BLaER1 treated with 17β-estradiol and CSF1 and Interleukin-3, amounts not matched to agents 10 nM and 100 nM (cell line): Measurements from ENCODE around the gene CD53.
"Not testable (repeated sequence)": the region's sequence is repeated elsewhere in the genome, so short reads cannot be mapped to it uniquely, and the experiment has no call there.

Source experiments
- H3K27ac ChIP-seq, 11 experiments: shearing (Covaris generic); formaldehyde crosslinking; 2 replicates each; pipeline ENCODE4 v1.8.1; 2022
- H3K27me3 ChIP-seq, 11 experiments: shearing (Covaris generic); formaldehyde crosslinking; 2 replicates each; pipeline ENCODE4 v1.8.1; 2022
- H3K36me3 ChIP-seq, 11 experiments: shearing (Covaris generic); formaldehyde crosslinking; 2 replicates each; pipeline ENCODE4 v1.8.1; 2022
- H3K4me1 ChIP-seq, 10 experiments: shearing (Covaris generic); formaldehyde crosslinking; 2 replicates each; pipeline ENCODE4 v1.8.1; 2022
- H3K4me2 ChIP-seq, 11 experiments: shearing (Covaris generic); formaldehyde crosslinking; 2 replicates each; pipeline ENCODE4 v1.8.1; 2022
- H3K4me3 ChIP-seq, 10 experiments: shearing (Covaris generic); formaldehyde crosslinking; 2 replicates each; pipeline ENCODE4 v1.8.1; 2022
- H3K9ac ChIP-seq, 11 experiments: shearing (Covaris generic); formaldehyde crosslinking; 2 replicates each; pipeline ENCODE4 v1.8.1; 2022
- H3K9me3 ChIP-seq, 11 experiments: shearing (Covaris generic); formaldehyde crosslinking; replicated peaks in 1 of 11; 2 replicates each; pipeline ENCODE4 v1.8.1; 2022
- H4K20me1 ChIP-seq, 11 experiments: shearing (Covaris generic); formaldehyde crosslinking; 2 replicates each; pipeline ENCODE4 v1.8.1; 2022
- Cebpa-rat ChIP-seq, 11 experiments: shearing (Covaris generic); IDR thresholded peaks; 2 replicates each; pipeline ENCODE4 v1.8.1; 2022

CD53 gene

DNA sequence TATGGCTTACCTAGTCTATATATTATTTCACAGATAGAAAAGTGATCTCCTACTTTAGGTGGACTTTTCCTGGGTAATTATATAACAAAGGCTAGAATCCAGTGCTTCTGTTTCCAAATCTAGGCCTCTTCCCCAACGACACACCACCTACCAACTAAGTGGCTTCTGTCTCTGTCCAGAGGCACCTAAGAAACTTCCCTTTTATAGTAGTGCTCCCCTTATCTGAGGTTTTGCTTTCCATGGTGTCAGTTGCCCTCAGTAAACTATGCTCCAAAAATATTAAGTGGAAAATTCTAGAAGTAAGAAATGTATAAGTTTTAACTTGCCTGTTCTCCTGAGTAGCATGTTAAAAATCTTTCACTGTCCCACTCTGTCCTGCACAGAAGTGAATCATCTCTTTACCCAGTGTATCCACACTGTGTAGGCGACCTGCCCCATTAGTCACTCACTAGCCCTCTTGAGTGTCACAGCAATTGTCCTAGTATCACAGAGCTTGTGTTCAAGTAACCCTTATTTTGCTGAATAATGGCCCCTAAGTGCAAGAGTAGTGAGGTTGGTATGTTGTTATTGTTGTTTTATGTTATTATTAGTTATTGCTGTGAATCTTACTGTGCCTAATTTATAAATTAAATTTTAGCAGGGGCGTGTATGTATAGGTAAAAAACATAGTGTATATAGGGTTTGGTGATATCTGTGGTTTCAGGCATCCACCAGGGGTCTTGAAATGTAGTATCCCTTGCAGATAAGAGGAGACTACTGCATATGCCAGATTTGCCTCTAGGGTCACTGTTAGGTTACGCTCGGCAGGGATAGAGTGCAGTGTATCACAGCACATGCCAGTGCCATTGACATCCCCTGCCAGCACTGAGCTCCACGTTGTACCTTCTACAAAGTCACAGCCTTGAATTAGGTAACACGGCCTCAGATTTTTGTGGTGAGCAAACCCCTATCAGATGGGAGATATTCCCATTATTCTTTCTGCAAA lies 14.7 kb upstream of the CD53 start:
- Histone ChIP-seq H3K9ac (no peak overlapping the region), H3K36me3 (no peaks in the 10 kb centered on the region), H3K27ac (no peak overlapping the region), H4K20me1 (no peaks in the 10 kb centered on the region), H3K4me3 (no peak overlapping the region), H3K4me1 (peaks cover 0 to 6% (median 0%) of the 10 kb centered on the region in 10 experiments; a peak in 2 of 20 replicates), H3K4me2 (no peak overlapping the region), H3K9me3 (peaks cover 0 to 21% (median 14%) of the 10 kb centered on the region in 11 experiments; a peak in 18 of 22 replicates), H3K27me3 (no peaks in the 10 kb centered on the region)
- TF ChIP-seq Cebpa-rat (IDR thresholded peaks at IDR 0.05) = no peak

DNA sequence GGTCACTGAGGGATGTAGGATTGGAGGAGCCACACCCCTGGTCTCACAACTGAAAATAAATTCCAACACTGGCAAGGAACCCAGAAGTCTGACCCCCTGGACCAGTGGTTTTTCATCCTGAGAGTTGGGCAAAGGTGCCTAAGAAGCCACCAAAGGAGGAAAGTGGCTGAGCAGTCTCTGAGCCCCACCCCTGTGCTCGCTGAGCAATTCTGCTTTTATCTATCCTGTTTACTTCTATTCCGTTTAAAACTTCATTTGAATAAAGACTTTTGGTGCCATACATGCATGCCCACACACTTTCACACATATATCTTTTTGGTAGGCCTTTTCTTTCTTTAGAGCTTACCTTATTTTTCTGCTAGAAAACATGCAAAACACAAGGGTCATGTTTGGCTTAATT lies 13.9 kb upstream of the CD53 start:
- Histone ChIP-seq H3K4me1 (peaks cover 0 to 6% (median 0%) of the 10 kb centered on the region in 10 experiments; a peak in 3 of 20 replicates), H3K27ac (no peak overlapping the region), H4K20me1 (no peaks in the 10 kb centered on the region), H3K4me2 (no peak overlapping the region), H3K36me3 (no peaks in the 10 kb centered on the region), H3K27me3 (no peaks in the 10 kb centered on the region), H3K9ac (no peak overlapping the region), H3K9me3 (peaks cover 6 to 29% (median 21%) of the 10 kb centered on the region in 11 experiments), H3K4me3 (no peak overlapping the region)
- TF ChIP-seq Cebpa-rat (IDR thresholded peaks at IDR 0.05) = no peak

GRCh38 chr1:110860174-110860573 lies 12.8 kb upstream of the CD53 start:
- H3K4me1 ChIP-seq = peaks cover 0 to 6% (median 0%) of the 10 kb centered on the region in 10 experiments; a peak in 3 of 20 replicates
- peaks cover 0 to 2% (median 0%) of the 10 kb centered on the region in 11 experiments; a peak in 1 of 22 replicates for H3K36me3 ChIP-seq
- H3K9ac ChIP-seq = no peak overlapping the region
- no peak overlapping the region for H3K27ac ChIP-seq
- no peak overlapping the region for H3K4me2 ChIP-seq
- TF ChIP-seq Cebpa-rat (IDR thresholded peaks at IDR 0.05) = no peak
- H3K27me3 ChIP-seq = no peaks in the 10 kb centered on the region
- H3K9me3 ChIP-seq = peaks cover 17 to 35% (median 32%) of the 10 kb centered on the region in 11 experiments
- no peaks in the 10 kb centered on the region for H4K20me1 ChIP-seq
- no peak overlapping the region for H3K4me3 ChIP-seq

DNA sequence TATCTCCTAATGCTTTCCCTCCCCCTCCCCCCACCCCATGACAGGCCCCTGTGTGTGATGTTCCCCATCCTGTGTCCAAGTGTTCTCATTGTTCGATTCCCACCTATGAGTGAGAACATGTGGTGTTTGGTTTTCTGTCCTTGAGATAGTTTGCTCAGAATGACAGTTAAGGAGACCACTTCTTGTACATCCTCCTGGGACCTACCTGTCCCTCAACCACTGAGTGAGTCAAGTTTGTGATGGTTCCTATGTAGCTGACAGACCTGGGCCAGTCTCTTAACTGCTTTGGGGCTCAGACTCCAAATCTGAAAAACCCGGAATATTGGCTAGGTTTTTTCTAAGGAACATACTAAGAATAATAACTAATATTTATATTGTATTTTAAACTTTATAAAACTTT lies 12.3 kb upstream of the CD53 start:
- peaks cover 22 to 40% (median 37%) of the 10 kb centered on the region in 11 experiments for H3K9me3 ChIP-seq
- H3K4me1 ChIP-seq, H4K20me1 ChIP-seq, H3K36me3 ChIP-seq, H3K27me3 ChIP-seq, H3K4me2 ChIP-seq, H3K9ac ChIP-seq, H3K27ac ChIP-seq, H3K4me3 ChIP-seq: not testable (repeated sequence)

DNA sequence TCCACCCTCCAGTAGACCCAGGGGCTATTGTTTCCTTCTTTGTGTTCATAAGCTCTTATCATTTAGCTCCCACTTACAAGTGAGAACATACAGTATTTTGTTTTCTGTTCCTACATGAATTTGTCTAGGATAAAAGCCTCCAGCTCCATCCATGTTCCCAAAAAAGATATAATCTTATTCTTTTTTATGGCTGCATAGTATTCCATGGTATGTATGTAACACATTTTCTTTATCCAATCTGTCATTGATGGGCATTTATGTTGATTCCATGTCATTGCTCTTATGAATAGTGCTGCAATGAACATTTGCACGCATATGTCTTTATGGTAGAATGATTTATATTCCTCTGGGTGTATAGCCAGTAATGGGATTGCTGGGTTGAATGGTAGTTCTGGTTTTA lies 11.0 kb upstream of the CD53 start:
- not testable (repeated sequence) for H3K27ac ChIP-seq, H3K27me3 ChIP-seq, H4K20me1 ChIP-seq, H3K36me3 ChIP-seq, H3K4me1 ChIP-seq, H3K9ac ChIP-seq, H3K4me2 ChIP-seq, H3K4me3 ChIP-seq
- peaks cover 33 to 53% (median 49%) of the 10 kb centered on the region in 11 experiments for H3K9me3 ChIP-seq

DNA sequence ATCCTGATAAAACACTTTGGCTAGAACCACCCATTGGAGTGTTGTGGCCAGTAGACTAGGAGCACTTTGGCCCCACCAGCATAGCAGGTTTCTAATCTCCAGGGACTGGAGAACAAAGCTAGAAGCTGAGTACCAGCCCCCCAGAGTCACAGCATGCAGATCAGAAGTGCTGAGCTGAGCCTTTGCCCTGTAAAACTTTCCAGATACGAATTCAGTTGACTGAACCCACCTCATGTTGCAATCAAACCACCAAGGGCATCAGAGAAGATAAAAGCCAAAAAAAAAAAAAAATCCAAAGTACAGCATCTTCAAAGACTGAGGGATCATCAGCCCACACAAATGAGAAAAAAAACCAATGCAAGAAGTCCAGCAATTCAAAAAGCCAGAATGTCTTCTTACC lies 8.7 kb upstream of the CD53 start:
- no peaks in the 10 kb centered on the region for H4K20me1 ChIP-seq
- H3K4me1 ChIP-seq = no peaks in the 10 kb centered on the region; a peak in 1 of 20 replicates
- H3K4me2 ChIP-seq = no peak overlapping the region
- H3K36me3 ChIP-seq = peaks cover 0 to 6% (median 0%) of the 10 kb centered on the region in 11 experiments; a peak in 2 of 22 replicates
- TF ChIP-seq Cebpa-rat (IDR thresholded peaks at IDR 0.05) = no peak
- H3K9ac ChIP-seq = no peak overlapping the region
- H3K27ac ChIP-seq = no peak overlapping the region
- no peak overlapping the region for H3K4me3 ChIP-seq
- H3K27me3 ChIP-seq = no peaks in the 10 kb centered on the region
- peaks cover 57 to 74% (median 70%) of the 10 kb centered on the region in 11 experiments for H3K9me3 ChIP-seq

DNA sequence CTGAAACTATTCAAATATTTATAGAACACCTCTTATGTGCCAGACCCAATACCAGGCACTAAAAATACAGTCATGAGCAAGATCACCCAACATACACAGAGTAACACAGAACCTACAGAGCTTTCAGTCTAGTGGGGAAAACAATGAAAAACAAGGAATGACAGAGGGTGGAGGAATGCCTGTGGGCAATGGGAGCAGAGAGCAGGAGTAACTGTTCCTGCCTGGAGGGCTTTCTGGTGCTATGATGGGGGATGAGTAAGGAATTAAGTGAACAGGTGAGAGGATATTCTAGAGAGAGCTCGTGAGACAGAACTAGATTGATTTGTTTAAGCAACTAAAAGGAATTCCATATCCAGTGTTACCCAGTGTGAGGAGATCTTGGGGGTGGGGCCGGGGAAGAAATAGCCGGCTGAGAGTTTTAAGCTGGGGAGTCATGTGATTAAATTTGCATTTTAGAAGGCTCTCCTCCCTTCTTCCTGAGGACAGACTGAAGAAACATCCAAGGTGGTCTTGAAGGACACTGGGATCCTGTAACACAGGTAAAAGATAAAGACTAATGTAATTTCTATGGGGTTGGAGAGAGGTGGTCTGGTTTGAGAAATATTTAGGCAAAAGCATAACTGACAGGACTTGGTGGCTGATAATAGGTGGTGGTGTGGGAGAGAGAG lies 2.1 kb upstream of the CD53 start:
- peak overlapping the region in 10 of 11 experiments; percentile 91 to 97 (median 94); a peak in 18 of 22 replicates for H3K9ac ChIP-seq
- peak overlapping the region; percentile 84 to 99 (median 94) for H3K4me2 ChIP-seq
- peaks cover 31 to 37% (median 33%) of the 10 kb centered on the region in 11 experiments for H3K9me3 ChIP-seq
- peaks cover 27 to 35% (median 31%) of the 10 kb centered on the region in 10 experiments for H3K4me1 ChIP-seq
- peaks cover 0 to 11% (median 4%) of the 10 kb centered on the region in 11 experiments; a peak in 8 of 22 replicates for H3K36me3 ChIP-seq
- peak overlapping the region in 8 of 10 experiments; percentile 80 to 97 (median 88); a peak in 6 of 20 replicates for H3K4me3 ChIP-seq
- peak overlapping the region; percentile 93 to 99 (median 97); a peak in 21 of 22 replicates for H3K27ac ChIP-seq
- no peak for TF ChIP-seq Cebpa-rat (IDR thresholded peaks at IDR 0.05)
- H3K27me3 ChIP-seq = no peaks in the 10 kb centered on the region
- H4K20me1 ChIP-seq = peaks cover 6 to 17% (median 14%) of the 10 kb centered on the region in 11 experiments

- Histone ChIP-seq H3K4me2 (peak overlapping the region; percentile 84 to 99 (median 94)), H3K9ac (peak overlapping the region; percentile 91 to 97 (median 94)), H3K4me3 (peak overlapping the region; percentile 75 to 97 (median 88)), H3K27me3 (no peaks in the 10 kb centered on the region), H3K9me3 (peaks cover 16 to 24% (median 19%) of the 10 kb centered on the region in 11 experiments), H4K20me1 (peaks cover 19 to 32% (median 28%) of the 10 kb centered on the region in 11 experiments), H3K4me1 (peaks cover 33 to 50% (median 45%) of the 10 kb centered on the region in 10 experiments), H3K27ac (peak overlapping the region; percentile 93 to 99 (median 97)), H3K36me3 (peaks cover 3 to 25% (median 10%) of the 10 kb centered on the region in 11 experiments; a peak in 19 of 22 replicates)
- no peak for TF ChIP-seq Cebpa-rat (IDR thresholded peaks at IDR 0.05)
Observed at GRCh38 chr1:110872366-110872744, 593 bp upstream of the CD53 start.

- peak overlapping the region; percentile 93 to 99 (median 97) for H3K27ac ChIP-seq
- H3K36me3 ChIP-seq = peaks cover 13 to 40% (median 24%) of the 10 kb centered on the region in 11 experiments; a peak in 21 of 22 replicates
- peak overlapping the region; percentile 75 to 97 (median 88) for H3K4me3 ChIP-seq
- peaks cover 3 to 18% (median 9%) of the 10 kb centered on the region in 11 experiments; a peak in 17 of 22 replicates for H3K9me3 ChIP-seq
- peak overlapping the region; percentile 84 to 99 (median 96) for H3K4me2 ChIP-seq
- TF ChIP-seq Cebpa-rat (IDR thresholded peaks at IDR 0.05) = no peak
- H3K9ac ChIP-seq = peak overlapping the region; percentile 91 to 97 (median 94)
- no peaks in the 10 kb centered on the region for H3K27me3 ChIP-seq
- H4K20me1 ChIP-seq = peaks cover 34 to 47% (median 42%) of the 10 kb centered on the region in 11 experiments
- peaks cover 44 to 65% (median 59%) of the 10 kb centered on the region in 10 experiments for H3K4me1 ChIP-seq
Observed at GRCh38 chr1:110873856-110874255, 908 bp downstream of the CD53 start.
